Smooth muscle cell of the coronary artery (primary cell): ENCODE results near the gene PDZRN4. TPM values are rescaled to one million over a fixed set of nuclear protein-coding genes. Genes with fewer than 3 reads are reported as not detected.

Experiments used
- total RNA-seq: library from RNA; depleted of rRNA; stranded (reverse); fragments of >200 nt; gene quantifications from 2 replicates; pipeline ENCODE4 v1.2.3, GENCODE V29; 2014; ENCODE audit warnings: low replicate concordance

The PDZRN4 gene
- 1.1 TPM in 1 of 2 replicates, not detected in the other for total RNA-seq

DNA sequence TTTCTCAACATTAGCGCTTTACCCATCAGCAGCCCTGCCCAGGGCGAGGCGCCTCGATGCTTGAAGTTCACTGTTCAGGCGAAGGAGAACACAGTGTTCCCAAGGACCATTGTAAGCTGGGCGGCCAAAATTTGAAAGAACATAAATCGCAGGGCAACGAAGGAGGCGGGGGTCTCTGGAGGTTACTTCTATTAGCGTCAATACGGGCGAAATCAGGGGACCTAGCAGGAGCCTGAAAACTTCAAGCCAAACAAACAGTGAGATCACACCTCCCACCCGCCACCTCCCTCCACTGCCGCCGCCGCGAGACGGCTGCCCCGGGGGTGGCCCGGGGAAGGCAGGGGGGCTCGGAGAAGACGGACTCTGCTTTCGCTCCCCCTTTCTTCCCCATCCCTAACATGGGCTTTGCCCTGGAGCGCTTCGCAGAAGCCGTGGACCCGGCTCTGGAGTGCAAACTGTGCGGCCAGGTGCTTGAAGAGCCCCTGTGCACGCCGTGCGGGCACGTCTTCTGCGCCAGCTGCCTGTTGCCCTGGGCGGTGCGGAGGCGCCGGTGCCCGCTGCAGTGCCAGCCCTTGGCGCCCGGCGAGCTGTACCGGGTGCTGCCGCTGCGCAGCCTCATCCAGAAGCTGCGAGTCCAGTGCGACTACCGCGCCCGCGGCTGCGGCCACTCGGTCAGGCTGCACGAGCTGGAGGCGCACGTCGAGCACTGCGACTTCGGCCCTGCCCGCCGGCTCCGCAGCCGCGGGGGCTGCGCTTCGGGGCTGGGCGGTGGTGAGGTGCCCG is at the start of gene PDZRN4:
PDZRN4 (plus strand) TSS at position 263 of the 783 bp plus-strand sequence.

